SK-MEL-5 (cell line): ENCODE measurements around the gene NLGN1. TPM values are rescaled to one million over a fixed set of nuclear protein-coding genes. Genes with fewer than 3 reads are reported as not detected.

Experiments used
- DNase-seq: peaks from one replicate; pipeline ENCODE4 v3.0.0-alpha.2; 2016; ENCODE audit warnings: low read depth, low spot score
- in situ Hi-C: cut with HindIII; loops from 2 replicates; pipeline ENCODE4 v1.10.0; 2016; ENCODE audit warnings: low sequenced_read_pairs, high pct_unique_total_duplicates, low pct_unique_long_range_greater_than_20kb
- small RNA-seq, 2 experiments: library from RNA; depleted of rRNA; stranded (forward); fragments of <200 nt; gene quantifications; one replicate each; pipeline ENCODE3, GENCODE V24; 2014
- total RNA-seq: library from RNA; depleted of rRNA; stranded (reverse); fragments of >200 nt; shearing (Covaris generic); gene quantifications from 2 replicates; pipeline ENCODE4 v1.2.3, GENCODE V29; 2014

NLGN1 gene
- total RNA-seq, 1 experiment from 2014 or later = 35.2 TPM

- in situ Hi-C loops = no loop called here
- no peak for DNase-seq
Observed at GRCh38 chr3:174335910-174336309, 938.4 kb downstream of the NLGN1 start.

Small RNA genes lying within 50 kb of the gene (small RNA-seq; reads per million reads assigned to genes)
- 0 to 0.19 reads per million in 2 experiments for gene RN7SKP234
